GM19468 (cell line): ENCODE measurements around the gene MEIS2.

ENCODE experiments used
- ATAC-seq: cut with Tn5 transposase; IDR thresholded peaks from one replicate; pipeline ENCODE4 v1.9.1; 2021; ENCODE audit warnings: mild to moderate bottlenecking, moderate library complexity, moderate number of reproducible peaks; ENCODE audit not compliant: unreplicated experiment; ENCODE audit errors: extremely low read depth

The MEIS2 gene

GRCh38 chr15:36860792-36861191, 239.6 kb downstream of the MEIS2 start:
- ATAC-seq = no peak

- ATAC-seq = no peak
Measured at GRCh38 chr15:36858423-36858822, 241.9 kb downstream of the MEIS2 start.

- no peak for ATAC-seq
Measured at GRCh38 chr15:36856339-36856973, 243.9 kb downstream of the MEIS2 start.

GRCh38 chr15:36850864-36851263, 249.5 kb downstream of the MEIS2 start:
- ATAC-seq = no peak

GRCh38 chr15:36845270-36845669, 255.1 kb downstream of the MEIS2 start:
- no peak for ATAC-seq

- ATAC-seq = no peak
Measured at GRCh38 chr15:36844534-36844998, 255.8 kb downstream of the MEIS2 start.

GRCh38 chr15:36843822-36844221, 256.5 kb downstream of the MEIS2 start:
- no peak for ATAC-seq

GRCh38 chr15:36841193-36841592, 259.2 kb downstream of the MEIS2 start:
- no peak for ATAC-seq
